GM18867 (cell line): ENCODE data around the gene VGF.
A peak's percentile ranks its signal among the peaks of the same experiment; 100 is the strongest.
"Not testable (repeated sequence)": the region's sequence is repeated elsewhere in the genome, so short reads cannot be mapped to it uniquely, and the experiment has no call there.

Experiments
- ATAC-seq: cut with Tn5 transposase; IDR thresholded peaks from one replicate; pipeline ENCODE4 v1.9.1; 2021; ENCODE audit warnings: mild to moderate bottlenecking, moderate library complexity; ENCODE audit not compliant: unreplicated experiment

VGF gene

DNA sequence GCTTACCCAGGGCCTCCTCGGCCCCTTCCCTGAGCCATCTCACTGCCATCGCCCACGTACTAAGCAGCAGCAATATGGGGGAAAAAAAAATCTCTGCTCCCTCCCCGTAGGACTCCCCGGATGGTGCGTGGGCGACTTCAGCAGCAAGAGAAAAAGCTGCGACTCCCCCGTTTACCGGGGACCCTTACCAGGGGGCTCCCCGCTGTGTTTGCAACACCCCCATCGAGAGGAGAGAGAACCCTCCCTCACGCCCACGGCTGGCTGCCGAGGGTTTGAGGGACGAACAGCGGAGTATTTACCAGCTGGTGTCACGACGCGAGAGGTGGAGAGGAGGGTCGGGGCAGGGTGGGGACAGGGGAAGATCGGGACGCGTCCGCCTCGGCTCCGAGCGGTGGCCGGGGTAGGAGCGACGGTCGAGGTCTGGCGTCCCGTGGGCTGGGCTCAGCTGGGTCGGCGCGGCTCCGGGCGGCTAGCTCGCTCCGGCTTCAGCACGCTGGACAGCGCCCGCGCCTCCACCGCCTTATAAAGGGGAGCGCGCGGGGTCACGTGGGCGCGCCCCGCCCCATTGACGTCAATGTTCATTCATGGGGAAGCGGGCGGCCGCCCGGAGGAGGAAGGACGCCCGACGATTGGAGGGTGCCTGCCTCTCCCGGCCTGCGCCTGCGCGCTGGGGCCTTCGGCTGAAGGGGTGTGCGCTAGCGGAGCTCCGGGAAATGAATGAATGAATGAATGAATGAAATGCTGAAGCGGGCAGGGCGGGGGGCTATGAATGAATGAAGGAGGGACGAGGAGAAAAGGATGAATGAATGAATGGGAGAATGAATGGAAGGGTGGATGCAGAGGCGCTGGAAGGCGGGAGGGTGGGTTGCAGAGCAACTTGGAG lies at the start of gene VGF:
Gene VGF, minus strand, starts transcription at position 495 of the 883 bp plus-strand sequence. CDS start 726 bp downstream, outside the sequence.
- peak; percentile 81 for ATAC-seq

GRCh38 chr7:101212014-101212413 lies 46.6 kb upstream of the VGF start:
- no peak for ATAC-seq

DNA sequence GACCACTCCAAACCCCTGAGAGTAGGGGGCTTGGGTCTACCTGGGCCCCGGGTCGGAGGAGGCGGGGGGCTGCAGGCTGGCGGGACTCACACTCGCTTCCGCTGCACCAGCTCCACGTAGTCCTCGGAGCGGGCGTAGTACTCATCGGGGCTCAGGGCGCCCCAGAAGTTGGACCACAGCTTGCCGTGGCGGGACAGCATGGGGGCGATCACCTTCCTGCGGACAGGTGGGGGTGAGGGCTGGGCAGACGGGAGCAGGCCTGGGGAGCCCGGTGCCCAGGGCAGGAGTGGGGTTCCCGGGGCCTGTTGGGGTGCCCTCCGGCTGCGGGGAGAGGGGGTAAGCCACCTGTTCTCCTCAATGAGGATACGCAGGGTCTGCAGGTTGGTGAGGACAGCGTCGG lies 46.1 kb upstream of the VGF start:
- ATAC-seq, result no peak

DNA sequence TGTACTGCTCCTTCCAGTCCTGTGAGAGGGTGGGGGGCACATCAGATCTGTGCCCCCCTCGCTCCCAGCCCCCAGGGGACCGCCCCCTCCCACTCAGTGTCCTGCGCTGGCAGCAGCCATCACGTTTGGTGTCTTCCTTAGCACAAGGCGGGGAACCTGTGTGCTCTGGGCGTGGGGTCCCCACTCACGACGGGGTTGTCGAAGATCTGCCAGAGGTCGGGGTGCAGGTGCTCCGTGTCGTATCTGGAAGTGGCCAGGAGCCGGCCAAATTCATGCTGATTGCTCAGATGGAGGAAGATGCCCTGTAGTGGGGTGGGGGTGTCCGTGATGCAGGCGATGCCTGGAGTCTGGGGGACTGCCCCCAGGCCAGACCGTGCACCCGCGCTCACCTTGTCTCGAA lies 44.8 kb upstream of the VGF start:
- ATAC-seq, result no peak

GRCh38 chr7:101208794-101209193 lies 43.4 kb upstream of the VGF start:
- no peak for ATAC-seq

DNA sequence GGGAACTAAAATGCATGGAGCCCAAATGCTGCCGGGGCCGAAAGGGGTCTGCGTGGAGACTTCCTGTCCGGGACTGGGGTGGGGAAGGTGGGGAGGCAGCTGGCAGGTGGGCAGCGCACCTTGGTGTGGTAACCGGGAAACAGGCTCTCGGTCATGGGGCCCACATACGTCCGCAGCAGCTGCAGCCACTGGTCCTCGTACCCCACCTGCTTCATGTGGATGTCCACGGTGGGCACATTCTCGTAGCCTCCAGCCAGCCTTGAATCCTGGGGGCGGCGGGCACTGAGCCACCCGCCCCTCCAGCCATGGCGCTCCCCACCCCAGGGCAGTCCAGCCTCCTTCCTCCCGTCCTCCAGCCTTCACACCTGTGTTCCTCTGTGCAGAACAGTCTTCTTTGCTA lies 42.1 kb upstream of the VGF start:
- no peak for ATAC-seq

DNA sequence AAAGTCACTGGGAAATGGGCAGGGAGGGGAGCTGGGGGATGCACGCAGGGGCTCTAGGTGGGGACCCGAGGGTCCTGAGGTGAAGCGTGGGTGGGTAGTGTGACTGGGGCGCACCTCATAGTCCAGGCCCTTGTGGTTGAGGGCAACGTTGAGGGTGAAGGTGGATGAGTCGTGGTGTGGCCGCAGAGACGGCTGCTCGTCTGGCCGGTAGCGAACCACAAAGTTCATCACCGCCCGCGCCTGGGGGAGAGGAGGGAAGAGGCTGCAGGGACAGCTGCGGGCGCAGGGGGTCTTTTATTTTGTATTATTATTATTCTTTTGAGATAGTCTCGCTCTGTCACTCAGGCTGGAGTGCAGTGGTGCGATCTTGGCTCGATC lies 41.3 kb upstream of the VGF start:
- no peak for ATAC-seq

GRCh38 chr7:101205901-101206664 lies 40.7 kb upstream of the VGF start:
- no peak for ATAC-seq

- ATAC-seq, result not testable (repeated sequence)
Observed at GRCh38 chr7:101203740-101204738, 38.7 kb upstream of the VGF start.

DNA sequence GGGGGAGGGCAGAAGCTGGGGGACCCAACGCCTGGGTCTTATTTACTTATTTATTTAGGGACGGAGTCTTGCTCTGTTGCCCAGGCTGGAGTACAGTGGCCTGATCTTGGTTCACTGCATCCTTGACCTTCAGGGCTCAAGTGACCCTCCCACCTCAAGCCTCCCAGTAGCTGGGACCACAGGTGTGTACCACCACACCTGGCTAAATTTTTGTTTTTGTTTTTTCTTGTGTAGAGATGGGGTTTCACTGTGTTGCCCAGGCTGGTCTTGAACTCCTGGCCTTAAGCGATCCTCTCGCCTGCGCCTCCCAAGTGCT lies 37.2 kb upstream of the VGF start:
- no peak for ATAC-seq

- ATAC-seq, result no peak
Observed at GRCh38 chr7:101201695-101202602, 36.6 kb upstream of the VGF start.

- ATAC-seq, result no peak
Observed at GRCh38 chr7:101200862-101201599, 35.7 kb upstream of the VGF start, which contains the start of gene MOGAT3. MOGAT3 (minus strand) TSS chr7:101201036; CDS start chr7:101200854, 182 bp downstream.

- no peak for ATAC-seq
Observed at GRCh38 chr7:101200504-101200861, 35.1 kb upstream of the VGF start.

DNA sequence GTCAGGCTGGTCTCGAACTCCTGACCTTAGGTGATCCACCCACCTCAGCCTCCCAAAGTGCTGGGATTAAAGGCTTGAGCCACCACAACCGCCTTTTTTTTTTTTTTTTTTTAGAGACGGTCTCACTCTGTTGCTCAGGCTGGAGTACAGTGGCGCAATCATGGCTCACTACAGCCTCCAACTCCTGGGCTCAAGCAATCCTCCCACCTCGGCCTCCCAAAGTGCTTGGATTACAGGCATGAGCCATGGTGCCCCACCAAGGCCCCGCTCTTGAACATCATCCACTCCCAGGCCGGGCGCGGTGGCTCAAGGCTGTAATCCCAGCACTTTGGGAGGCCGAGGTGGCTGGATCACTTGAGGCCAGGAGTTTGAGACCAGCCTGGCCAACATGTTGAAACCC lies 34.2 kb upstream of the VGF start:
- ATAC-seq, result not testable (repeated sequence)

DNA sequence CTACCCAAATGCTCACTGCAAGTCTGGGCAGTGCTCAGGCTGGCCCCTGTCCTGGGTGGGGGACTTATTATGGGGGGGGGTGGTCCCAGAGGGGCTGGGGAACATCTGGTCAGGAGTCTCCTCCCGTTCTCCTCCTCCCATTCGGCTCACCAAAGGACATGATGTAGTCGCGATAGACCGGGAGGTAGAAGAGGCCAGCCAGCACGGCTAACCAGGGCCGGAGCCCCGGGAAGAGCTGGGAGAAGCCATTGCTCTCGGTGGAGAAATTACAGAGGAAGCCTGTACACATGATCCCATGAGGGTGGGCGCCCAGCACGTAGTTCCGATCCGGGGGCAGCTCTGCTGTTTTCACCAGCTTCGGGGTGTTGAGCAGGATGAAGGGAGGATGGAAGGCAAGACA lies 33.1 kb upstream of the VGF start:
- ATAC-seq, result no peak

DNA sequence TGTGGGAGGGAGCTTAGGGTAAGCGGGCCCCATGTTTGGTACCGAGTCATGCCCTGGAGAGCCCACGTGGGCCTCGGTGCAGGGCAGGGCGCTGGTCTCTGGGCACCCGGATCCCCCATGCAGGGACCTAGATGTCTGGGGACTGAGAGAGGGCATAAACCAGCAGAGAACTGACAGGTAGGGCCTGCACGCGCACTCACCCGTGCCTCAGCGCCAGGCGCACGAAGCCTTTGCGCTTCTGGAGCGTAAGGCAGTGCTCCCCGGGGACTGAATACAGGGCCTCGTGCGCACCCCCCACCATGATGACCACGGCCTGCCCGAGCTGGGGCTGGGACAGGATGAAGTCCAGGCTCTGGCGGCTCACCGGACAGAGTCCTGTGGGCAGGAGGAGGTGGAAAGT lies 32.6 kb upstream of the VGF start:
- ATAC-seq, result no peak

DNA sequence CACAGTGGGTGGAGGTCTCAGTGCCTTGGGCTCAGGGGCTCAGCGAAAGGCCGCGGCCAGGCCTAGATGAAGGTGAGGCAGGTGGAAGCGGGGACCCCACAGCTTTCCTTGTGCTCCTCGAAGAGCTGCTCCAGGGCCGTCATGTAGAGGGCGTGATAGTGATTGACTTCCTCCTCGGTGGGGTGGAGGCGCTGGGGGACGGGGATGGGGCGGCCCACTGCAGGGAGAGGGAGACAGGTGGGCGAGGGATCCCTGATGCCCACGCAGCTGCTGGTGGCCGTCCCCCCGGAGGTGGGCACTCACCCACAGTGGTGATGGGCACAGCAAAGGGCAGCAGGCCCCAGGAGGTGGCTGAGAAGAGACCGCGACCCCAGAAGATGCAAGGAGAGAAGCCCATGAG lies 30.5 kb upstream of the VGF start:
- no peak for ATAC-seq

DNA sequence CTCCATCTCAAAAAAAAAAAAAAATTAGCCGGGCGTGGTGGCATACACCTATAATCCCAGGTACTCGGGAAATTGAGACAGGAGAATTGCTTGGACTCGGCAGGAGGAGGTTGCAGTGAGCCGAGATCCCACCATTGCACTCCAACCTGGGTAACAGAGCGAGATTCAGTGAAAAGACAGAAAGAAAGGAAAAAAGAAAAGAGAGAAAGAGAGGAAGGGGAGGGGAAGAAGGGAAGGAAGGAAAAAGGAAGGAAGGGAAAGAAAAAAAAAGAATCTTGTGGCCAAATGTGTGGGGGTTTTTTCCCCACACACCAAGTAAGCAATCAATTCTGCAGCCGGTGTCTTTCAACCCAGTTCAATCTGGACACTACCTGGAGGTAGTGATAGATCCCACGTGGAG lies 23.7 kb upstream of the VGF start:
- ATAC-seq, result no peak

GRCh38 chr7:101186844-101187428 lies 21.6 kb upstream of the VGF start:
- ATAC-seq, result no peak
